ENCODE data around the gene ALDH3B2. TPM values are rescaled to one million over a fixed set of nuclear protein-coding genes. Genes with fewer than 3 reads are reported as not detected.

ALDH3B2 gene
- total and polyA plus RNA-seq, 2 of the 8 experiments (the other 6 are each of a cell fraction or from before 2014, with no cell fraction given): not detected

GRCh38 chr11:67638535-67639437 lies 35.6 kb downstream of the ALDH3B2 start:
- Histone ChIP-seq H3K79me1 (ENCODE audit: low read depth, low read length) (no peaks in the 10 kb centered on the region), H2BK12ac (ENCODE audit: low read depth, low read length) (0 out of 2 replicates have a peak overlapping the region, but pooled peaks have one; percentile 27), H3K18ac (ENCODE audit: extremely low read depth, low read length) (no peak overlapping the region; the same call in 1 of the 2 replicates), H3K9ac (replicated peaks in 1 of 4; ENCODE audit: extremely low read depth in 1 of 4, low read depth in 3 of 4, low read length in 3 of 4) (no peak overlapping the region), H2BK120ac (replicated peaks; ENCODE audit: low read depth, low read length) (no peak overlapping the region), H2BK15ac (ENCODE audit: low read length) (no peak overlapping the region), H3K23me2 (ENCODE audit: low read depth, low read length) (no peaks in the 10 kb centered on the region; the same call in 1 of the 2 replicates), H2AK5ac (ENCODE audit: low read depth, low read length) (no peak overlapping the region), H4K8ac (ENCODE audit: extremely low read depth, insufficient read depth, low read length) (no peak overlapping the region), H3K4me2 (ENCODE audit: insufficient read depth in 1 of 2, low read depth in 2 of 2, low read length in 2 of 2) (no peak overlapping the region), H4K5ac (ENCODE audit: insufficient read length, low read depth, low read length) (no peak overlapping the region), H2BK5ac (ENCODE audit: low read depth, low read length) (no peak overlapping the region), H3K14ac (ENCODE audit: insufficient read length) (no peak overlapping the region), H3K4ac (replicated peaks; ENCODE audit: insufficient read length, low read depth, low read length) (no peak overlapping the region), H3K27ac (ENCODE audit: low read depth, low read length) (no peak overlapping the region), H4K91ac (replicated peaks; ENCODE audit: insufficient read length, low read length) (no peak overlapping the region), H4K20me1 (replicated peaks in 1 of 2; ENCODE audit: control insufficient read depth in 1 of 2, insufficient read depth in 2 of 2, low read length in 2 of 2) (no peaks in the 10 kb centered on the region), H3K9me3 (ENCODE audit: insufficient read depth in 2 of 2, low read depth in 1 of 2, low read length in 1 of 2) (peaks cover 3 to 6% of the 10 kb centered on the region in 2 experiments; a peak in 3 of 4 replicates), H3K56ac (replicated peaks; ENCODE audit: insufficient read length, low read depth, low read length) (no peak overlapping the region), H2BK20ac (ENCODE audit: low read length) (no peak overlapping the region), H3K79me2 (ENCODE audit: control insufficient read depth in 1 of 2, insufficient read depth in 2 of 2, low read length in 2 of 2) (no peaks in the 10 kb centered on the region), H3K27me3 (replicated peaks in 1 of 4; ENCODE audit: control insufficient read depth in 3 of 4, extremely low read depth in 1 of 4, insufficient read depth in 3 of 4, low read length in 3 of 4) (peaks cover 8 to 28% (median 15%) of the 10 kb centered on the region in 4 experiments), H3K4me1 (replicated peaks in 1 of 4; ENCODE audit: control insufficient read depth in 3 of 4, insufficient read depth in 4 of 4, low read length in 3 of 4) (peaks cover 0 to 5% (median 1%) of the 10 kb centered on the region in 4 experiments; a peak in 1 of 7 replicates), H2AFZ (ENCODE audit: low read length) (no peak overlapping the region), H3K4me3 (ENCODE audit: extremely low read depth in 1 of 4, insufficient read depth in 2 of 4, low read depth in 3 of 4, low read length in 4 of 4) (no peak overlapping the region), H3K23ac (ENCODE audit: insufficient read length) (no peak overlapping the region), H3K36me3 (ENCODE audit: control insufficient read depth in 2 of 4, insufficient read depth in 4 of 4, low read length in 3 of 4) (no peaks in the 10 kb centered on the region)
- ChIA-PET POLR2A (ENCODE audit: partially characterized antibody) (interaction anchor here (0.9 to 3.2 kb wide), 3 partner anchors 9 to 23 kb away, joined by 3 to 19 read pairs (median 8); partner anchors contain the start of gene NUDT8), CTCF (ENCODE audit: partially characterized antibody) (interaction anchor here (0.7 to 4.8 kb wide), 17 partner anchors 9 to 162 kb away, joined by 3 to 36 read pairs (median 5); partner anchors contain the start of gene NUDT8)
- WGBS, 2 experiments (ENCODE audit: extremely low coverage in 1 of 2, insufficient coverage in 1 of 2, insufficient read length in 1 of 2, insufficient replicate concordance in 2 of 2, low coverage in 1 of 2, low lambda C conversion rate in 2 of 2, missing lambda C conversion rate in 1 of 2): 87% methylated on average over 16 of the region's 24 CpGs; no CpG with 5 or more reads in 1 of the 2 experiments
- DNase-seq (ENCODE audit: low read depth in 1 of 2, low spot score in 2 of 2) (no peak), FAIRE-seq (no peak)
- TF ChIP-seq RXRA (IDR thresholded peaks at IDR 0.05; ENCODE audit: insufficient read depth, low read depth, low read length) (no peak), NANOG (IDR thresholded peaks at IDR 0.05; ENCODE audit: insufficient read depth, low read depth, low read length, poor library complexity, severe bottlenecking) (no peak), BRCA1 (IDR thresholded peaks at IDR 0.05; ENCODE audit: low read depth, low read length) (no peak), SIX5 (IDR thresholded peaks at IDR 0.05; ENCODE audit: low read depth, low read length) (no peak), CTCF (IDR thresholded peaks at IDR 0.05; ENCODE audit: control extremely low read depth in 1 of 3, insufficient read depth in 1 of 3, low read depth in 1 of 3, low read length in 3 of 3) (no peak), SP1 (IDR thresholded peaks at IDR 0.05; ENCODE audit: low read depth, low read length) (no peak), HDAC6 (IDR thresholded peaks at IDR 0.05; ENCODE audit: low read depth, low read length) (no peak), RFX5 (IDR thresholded peaks at IDR 0.05; ENCODE audit: borderline replicate concordance, low read depth, low read length) (no peak), POU5F1 (IDR thresholded peaks at IDR 0.05; ENCODE audit: low read depth, low read length) (no peak)

Measured in H1 (cell line).